HG03565 (cell line): ENCODE results near the gene TRMO.

Source experiments
- ATAC-seq: cut with Tn5 transposase; IDR thresholded peaks from one replicate; pipeline ENCODE4 v1.9.1; 2021; ENCODE audit warnings: mild to moderate bottlenecking, moderate library complexity; ENCODE audit not compliant: unreplicated experiment

TRMO gene

GRCh38 chr9:97940233-97940632 is 17.9 kb upstream of the TRMO start:
- ATAC-seq: no peak

GRCh38 chr9:97938081-97938644 is 15.9 kb upstream of the TRMO start, which contains the start of gene HEMGN:
HEMGN (minus strand) TSS chr9:97938172; CDS start chr9:97938136, 36 bp downstream.
- ATAC-seq: no peak

GRCh38 chr9:97936998-97937397 is 14.7 kb upstream of the TRMO start:
- ATAC-seq: no peak

- ATAC-seq: no peak
Observed at GRCh38 chr9:97935276-97935675, 13.0 kb upstream of the TRMO start.

- no peak for ATAC-seq
Observed at GRCh38 chr9:97934321-97935115, 12.2 kb upstream of the TRMO start.

- no peak for ATAC-seq
Observed at GRCh38 chr9:97933297-97933998, 11.1 kb upstream of the TRMO start.

GRCh38 chr9:97930972-97931371 is 8.7 kb upstream of the TRMO start:
- ATAC-seq: no peak

- ATAC-seq: no peak
Observed at GRCh38 chr9:97928986-97929604, 6.8 kb upstream of the TRMO start.

- no peak for ATAC-seq
Observed at GRCh38 chr9:97925497-97926334, 3.4 kb upstream of the TRMO start.

- ATAC-seq: no peak
Observed at GRCh38 chr9:97924386-97924785, 2.1 kb upstream of the TRMO start.

GRCh38 chr9:97923529-97924108 is 1.3 kb upstream of the TRMO start:
- no peak for ATAC-seq

- ATAC-seq: no peak
Observed at GRCh38 chr9:97919217-97919813, 3.0 kb downstream of the TRMO start.

GRCh38 chr9:97918611-97919010 is 3.7 kb downstream of the TRMO start:
- ATAC-seq: no peak

- ATAC-seq: no peak
Observed at GRCh38 chr9:97911970-97912369, 10.3 kb downstream of the TRMO start.

GRCh38 chr9:97911528-97911927 is 10.8 kb downstream of the TRMO start:
- ATAC-seq: no peak

GRCh38 chr9:97910357-97910756 is 11.9 kb downstream of the TRMO start:
- no peak for ATAC-seq

- ATAC-seq: no peak
Observed at GRCh38 chr9:97908705-97909104, 13.6 kb downstream of the TRMO start.

- ATAC-seq: no peak
Observed at GRCh38 chr9:97907632-97908031, 14.7 kb downstream of the TRMO start.

- no peak for ATAC-seq
Observed at GRCh38 chr9:97907046-97907445, 15.3 kb downstream of the TRMO start.
